ENCODE data around the gene MMP8. TPM values are rescaled to one million over a fixed set of nuclear protein-coding genes. Genes with fewer than 3 reads are reported as not detected.

The MMP8 gene
- total RNA-seq, 1 experiment from 2014 or later, result not detected

DNA sequence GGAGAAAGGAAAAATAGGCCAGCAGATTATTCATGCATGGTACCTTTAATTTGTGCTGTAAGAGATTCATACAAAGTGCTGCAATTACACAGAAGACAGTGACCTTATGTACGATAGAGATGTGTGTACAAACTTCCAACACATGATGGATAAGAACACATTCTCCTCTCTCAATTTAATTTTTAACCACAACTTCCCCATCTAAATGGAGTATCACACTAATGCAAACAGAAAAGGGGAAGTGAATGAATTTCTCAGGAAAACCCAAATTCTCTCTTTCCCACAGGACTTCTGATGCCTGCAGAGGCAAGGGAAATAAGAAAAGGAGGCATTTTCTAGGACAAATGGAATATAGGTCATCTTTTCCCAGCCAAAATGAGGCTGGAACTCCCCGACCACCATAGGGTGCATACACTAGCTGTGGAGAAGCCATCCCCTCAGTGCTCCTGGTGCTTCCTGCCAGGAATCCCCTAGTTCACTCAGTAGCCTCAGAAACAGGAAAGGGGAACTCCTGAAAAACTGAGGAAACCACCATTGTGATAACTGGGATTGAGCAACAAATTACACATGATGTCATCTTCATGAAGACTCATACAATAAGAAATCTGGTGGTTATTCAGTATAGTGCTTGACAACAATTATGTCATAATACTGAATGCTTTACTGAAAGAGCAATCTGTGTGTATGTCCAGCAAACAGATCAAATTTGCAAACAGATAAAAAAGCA lies 33.2 kb upstream of the MMP8 start:
- Histone ChIP-seq H3K79me2 (ENCODE audit: low read depth) (no peaks in the 10 kb centered on the region), H3K4me3 (no peak overlapping the region), H3K36me3 (ENCODE audit: low read depth) (no peaks in the 10 kb centered on the region), H2AFZ (no peak overlapping the region), H3K27me3 (ENCODE audit: insufficient read depth, low read depth) (no peaks in the 10 kb centered on the region), H3K9me3 (ENCODE audit: insufficient read depth, low read depth) (no peaks in the 10 kb centered on the region), H3F3A (ENCODE audit: insufficient read depth, low read depth) (peaks cover 16% of the 10 kb centered on the region; the same call in 1 of the 2 replicates), H4K20me1 (ENCODE audit: insufficient read depth) (no peaks in the 10 kb centered on the region), H3K4me2 (no peak overlapping the region), H3K27ac (no peak overlapping the region), H3K9me2 (ENCODE audit: insufficient read depth) (no peaks in the 10 kb centered on the region; the same call in 1 of the 2 replicates), H3K4me1 (replicated peaks; ENCODE audit: insufficient read depth) (peaks cover 27% of the 10 kb centered on the region)
- no TSS peak for BruUV-seq (replicated peaks)
- no peak for DNase-seq
- CTCF ChIA-PET, result no interaction called here
- TF ChIP-seq, protein P1, sequence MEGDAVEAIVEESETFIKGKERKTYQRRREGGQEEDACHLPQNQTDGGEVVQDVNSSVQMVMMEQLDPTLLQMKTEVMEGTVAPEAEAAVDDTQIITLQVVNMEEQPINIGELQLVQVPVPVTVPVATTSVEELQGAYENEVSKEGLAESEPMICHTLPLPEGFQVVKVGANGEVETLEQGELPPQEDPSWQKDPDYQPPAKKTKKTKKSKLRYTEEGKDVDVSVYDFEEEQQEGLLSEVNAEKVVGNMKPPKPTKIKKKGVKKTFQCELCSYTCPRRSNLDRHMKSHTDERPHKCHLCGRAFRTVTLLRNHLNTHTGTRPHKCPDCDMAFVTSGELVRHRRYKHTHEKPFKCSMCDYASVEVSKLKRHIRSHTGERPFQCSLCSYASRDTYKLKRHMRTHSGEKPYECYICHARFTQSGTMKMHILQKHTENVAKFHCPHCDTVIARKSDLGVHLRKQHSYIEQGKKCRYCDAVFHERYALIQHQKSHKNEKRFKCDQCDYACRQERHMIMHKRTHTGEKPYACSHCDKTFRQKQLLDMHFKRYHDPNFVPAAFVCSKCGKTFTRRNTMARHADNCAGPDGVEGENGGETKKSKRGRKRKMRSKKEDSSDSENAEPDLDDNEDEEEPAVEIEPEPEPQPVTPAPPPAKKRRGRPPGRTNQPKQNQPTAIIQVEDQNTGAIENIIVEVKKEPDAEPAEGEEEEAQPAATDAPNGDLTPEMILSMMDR (conservative IDR thresholded peaks at IDR 0.05), result no peak
- POLR2A ChIA-PET (ENCODE audit: unreplicated experiment), result no interaction called here
- intact Hi-C loops (cut with micrococcal nuclease; ENCODE audit: unreplicated experiment), result no loop called here

DNA sequence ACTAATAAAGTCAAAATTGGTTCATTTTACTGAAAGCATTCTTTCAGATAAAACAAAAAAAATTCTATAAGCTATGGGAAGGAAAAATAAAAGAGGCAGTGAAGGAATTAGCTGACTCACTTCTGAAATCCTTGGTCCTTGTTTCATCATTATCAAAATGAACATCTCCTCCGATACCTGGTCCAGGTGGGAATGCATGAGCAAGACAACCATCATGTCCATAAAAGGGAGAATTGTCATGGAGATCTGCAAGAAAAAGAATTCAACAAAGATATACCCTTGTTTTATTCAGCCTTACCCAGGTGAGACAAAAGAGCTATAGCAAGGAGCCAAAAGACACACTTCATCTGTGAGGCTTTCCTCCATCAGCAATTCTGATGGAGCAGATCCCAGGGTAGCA lies 28.5 kb upstream of the MMP8 start:
- H3F3A ChIP-seq (ENCODE audit: insufficient read depth, low read depth), result no peaks in the 10 kb centered on the region
- H2AFZ ChIP-seq, result no peak overlapping the region
- no TSS peak for BruUV-seq (replicated peaks)
- no peaks in the 10 kb centered on the region for H3K36me3 ChIP-seq (ENCODE audit: low read depth)
- ChIA-PET CTCF (no interaction called here), POLR2A (ENCODE audit: unreplicated experiment) (no interaction called here)
- no peaks in the 10 kb centered on the region for H3K4me1 ChIP-seq (replicated peaks; ENCODE audit: insufficient read depth)
- no peak overlapping the region for H3K4me2 ChIP-seq
- H3K27ac ChIP-seq, result no peak overlapping the region
- TF ChIP-seq, protein P1 (conservative IDR thresholded peaks at IDR 0.05), result no peak
- TF ChIP-seq EZH2 (IDR thresholded peaks at IDR 0.05; ENCODE audit: low read depth), result no peak
- DNase-seq, result no peak
- H3K79me2 ChIP-seq (ENCODE audit: low read depth), result no peaks in the 10 kb centered on the region
- peaks cover 7% of the 10 kb centered on the region; the same call in 1 of the 2 replicates for H3K9me3 ChIP-seq (ENCODE audit: insufficient read depth, low read depth)
- H4K20me1 ChIP-seq (ENCODE audit: insufficient read depth), result no peaks in the 10 kb centered on the region
- H3K4me3 ChIP-seq, result no peak overlapping the region
- H3K9me2 ChIP-seq (ENCODE audit: insufficient read depth), result no peaks in the 10 kb centered on the region; the same call in 1 of the 2 replicates
- intact Hi-C loops (cut with micrococcal nuclease; ENCODE audit: unreplicated experiment), result no loop called here
- H3K27me3 ChIP-seq (ENCODE audit: insufficient read depth, low read depth), result no peaks in the 10 kb centered on the region

DNA sequence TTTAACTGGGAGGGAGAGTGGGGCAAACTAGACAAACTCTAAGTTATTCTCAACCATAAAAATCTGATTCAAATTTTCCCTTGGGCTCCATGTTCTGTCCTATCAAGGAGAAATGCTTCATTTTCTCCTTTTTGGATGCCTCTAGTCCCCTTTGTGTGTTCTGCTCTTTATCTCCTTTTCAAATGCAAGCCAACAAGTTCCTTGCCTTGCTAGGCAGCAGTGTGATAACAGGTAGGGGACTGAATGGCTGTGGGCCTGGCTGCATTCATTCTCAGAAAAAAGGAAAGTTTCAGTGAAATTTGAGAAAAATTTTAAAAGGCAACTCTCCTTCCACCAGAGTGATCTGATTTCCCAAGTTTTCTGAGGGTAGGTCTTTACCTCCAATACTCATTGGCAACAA lies 26.9 kb upstream of the MMP8 start:
- intact Hi-C loops (cut with micrococcal nuclease; ENCODE audit: unreplicated experiment), result no loop called here
- no TSS peak for BruUV-seq (replicated peaks)
- no peaks in the 10 kb centered on the region for H3K27me3 ChIP-seq (ENCODE audit: insufficient read depth, low read depth)
- H3K36me3 ChIP-seq (ENCODE audit: low read depth), result no peaks in the 10 kb centered on the region
- H3K4me3 ChIP-seq, result no peak overlapping the region
- POLR2A ChIA-PET (ENCODE audit: unreplicated experiment), result no interaction called here
- H2AFZ ChIP-seq, result no peak overlapping the region
- H3K79me2 ChIP-seq (ENCODE audit: low read depth), result no peaks in the 10 kb centered on the region
- no peak for DNase-seq
- H3K4me2 ChIP-seq, result no peak overlapping the region
- H3K9me3 ChIP-seq (ENCODE audit: insufficient read depth, low read depth), result peaks cover 10% of the 10 kb centered on the region; the same call in 1 of the 2 replicates
- H3F3A ChIP-seq (ENCODE audit: insufficient read depth, low read depth), result no peaks in the 10 kb centered on the region
- no peaks in the 10 kb centered on the region for H4K20me1 ChIP-seq (ENCODE audit: insufficient read depth)
- H3K9me2 ChIP-seq (ENCODE audit: insufficient read depth), result no peaks in the 10 kb centered on the region; the same call in 1 of the 2 replicates
- TF ChIP-seq, protein P1 (conservative IDR thresholded peaks at IDR 0.05), result no peak
- no peak for TF ChIP-seq EZH2 (IDR thresholded peaks at IDR 0.05; ENCODE audit: low read depth)
- H3K27ac ChIP-seq, result no peak overlapping the region
- no peaks in the 10 kb centered on the region for H3K4me1 ChIP-seq (replicated peaks; ENCODE audit: insufficient read depth)
- CTCF ChIA-PET, result no interaction called here
